Ascending aorta (tissue), 2 donors: ENCODE measurements around the gene SALL1. TPM values are rescaled to one million over a fixed set of nuclear protein-coding genes. Genes with fewer than 3 reads are reported as not detected.

Experiments
- DNase-seq, 2 donors: peaks; one replicate each; pipeline ENCODE4 v3.0.0-alpha.2; 2019; ENCODE audit warnings: low spot score in 2 of 2
- H3K27ac ChIP-seq, 2 donors: fragments of 200-600 bp; sonication (generic); one replicate each; pipeline ENCODE4 v1.5.1; 2016 to 2017; ENCODE audit warnings: mild to moderate bottlenecking in 1 of 2
- H3K27me3 ChIP-seq: fragments of 200-600 bp; sonication (generic); one replicate; pipeline ENCODE4 v1.5.1; 2017
- H3K36me3 ChIP-seq, 2 donors: fragments of 200-600 bp; sonication (generic); one replicate each; pipeline ENCODE4 v1.5.1; 2016
- H3K4me1 ChIP-seq, 2 donors: fragments of 200-600 bp; sonication (generic); one replicate each; pipeline ENCODE4 v1.5.1; 2016 to 2017; ENCODE audit warnings: mild to moderate bottlenecking in 1 of 2
- H3K4me3 ChIP-seq, 2 donors: fragments of 200-600 bp; sonication (generic); one replicate each; pipeline ENCODE4 v1.5.1; 2016 to 2017; ENCODE audit warnings: mild to moderate bottlenecking in 1 of 2
- H3K9me3 ChIP-seq, 2 donors: fragments of 200-600 bp; sonication (generic); one replicate each; pipeline ENCODE4 v1.5.1; 2016
- CTCF ChIP-seq, 3 experiments: fragments of 200-600 bp in 2 of 3; fragments of 450-650 bp in 1 of 3; sonication (generic) in 2 of 3; IDR thresholded peaks; one replicate each; pipeline ENCODE4 v1.5.1; 2016 to 2019; ENCODE audit warnings: antibody characterized with exemption in 3 of 3, mild to moderate bottlenecking in 1 of 3, moderate library complexity in 1 of 3
- intact Hi-C: fragments of 100-400 bp; cut with DNase I; formaldehyde crosslinking; loops from one replicate; pipeline ENCODE4 v1.15.1; 2023
- total RNA-seq: library from RNA; depleted of rRNA; stranded (reverse); fragments of >200 nt; gene quantifications from one replicate; pipeline ENCODE4 v1.1.0, GENCODE V29; 2016

The SALL1 gene
- total RNA-seq, 1 donor from 2014 or later: not detected

GRCh38 chr16:51157698-51158097, 6.6 kb upstream of the SALL1 start:
- Histone ChIP-seq H3K27ac (no peak overlapping the region), H3K4me3 (no peak overlapping the region), H3K27me3 (peaks cover under 1% of the 10 kb centered on the region), H3K36me3 (no peaks in the 10 kb centered on the region), H3K9me3 (no peaks in the 10 kb centered on the region), H3K4me1 (peaks cover 0 to under 1% of the 10 kb centered on the region in 2 donors)
- DNase-seq: no peak
- intact Hi-C loops: no loop called here
- TF ChIP-seq CTCF (IDR thresholded peaks at IDR 0.05): no peak

- Histone ChIP-seq H3K27ac (no peak overlapping the region), H3K9me3 (no peaks in the 10 kb centered on the region), H3K36me3 (no peaks in the 10 kb centered on the region), H3K4me1 (peaks cover 0 to 6% of the 10 kb centered on the region in 2 donors), H3K4me3 (no peak overlapping the region), H3K27me3 (peaks cover 8% of the 10 kb centered on the region)
- no peak for TF ChIP-seq CTCF (IDR thresholded peaks at IDR 0.05)
- intact Hi-C loops: no loop called here
- no peak for DNase-seq
Observed at GRCh38 chr16:51156807-51157200, 5.7 kb upstream of the SALL1 start.

- DNase-seq: no peak
- Histone ChIP-seq H3K4me3 (no peak overlapping the region), H3K27me3 (peaks cover 13% of the 10 kb centered on the region), H3K36me3 (no peaks in the 10 kb centered on the region), H3K27ac (no peak overlapping the region), H3K9me3 (no peaks in the 10 kb centered on the region), H3K4me1 (peaks cover 4 to 6% of the 10 kb centered on the region in 2 donors)
- intact Hi-C loops: no loop called here
- no peak for TF ChIP-seq CTCF (IDR thresholded peaks at IDR 0.05)
Observed at GRCh38 chr16:51155820-51156806, 5.0 kb upstream of the SALL1 start.

- peaks cover 11 to 12% of the 10 kb centered on the region in 2 donors for H3K4me1 ChIP-seq
Observed at GRCh38 chr16:51155199-51155607, 4.1 kb upstream of the SALL1 start.

More at GRCh38 chr16:51155199-51155607, 4.1 kb upstream of the SALL1 start:
- Histone ChIP-seq H3K27me3 (peaks cover 22% of the 10 kb centered on the region), H3K27ac (no peak overlapping the region), H3K9me3 (no peaks in the 10 kb centered on the region), H3K4me3 (peak overlapping the region; percentile 10 to 41), H3K36me3 (no peaks in the 10 kb centered on the region)
- no peak for DNase-seq
- TF ChIP-seq CTCF (IDR thresholded peaks at IDR 0.05): no peak
- intact Hi-C loops: no loop called here
